Activated T-helper 2 cell treated with anti-CD3 and anti-CD28 coated beads, Interferon-gamma antibody, Interleukin-2, Interleukin-4, amounts not matched to agents 10 μg/mL and 5 μg/mL and 100 μg/mL, durations not matched to agents 14 hours and 24 hours and 36 hours (primary cell): ENCODE measurements around the gene LYRM2. TPM values are rescaled to one million over a fixed set of nuclear protein-coding genes. Genes with fewer than 3 reads are reported as not detected.

Experiments used
- DNase-seq: peaks from one replicate; pipeline ENCODE4 v3.0.0; 2021; ENCODE audit warnings: low spot score
- H3K27ac Mint-ChIP-seq: one replicate; pipeline ENCODE4 v1.8.0; 2021; ENCODE audit warnings: mixed read lengths
- H3K27me3 Mint-ChIP-seq: one replicate; pipeline ENCODE4 v1.8.0; 2021; ENCODE audit warnings: low read depth, mixed read lengths
- H3K36me3 Mint-ChIP-seq: one replicate; pipeline ENCODE4 v1.8.0; 2021; ENCODE audit warnings: low read depth, mixed read lengths
- H3K4me1 Mint-ChIP-seq: one replicate; pipeline ENCODE4 v1.8.0; 2021; ENCODE audit warnings: low read depth, mixed read lengths
- H3K4me3 Mint-ChIP-seq: one replicate; pipeline ENCODE4 v1.8.0; 2021; ENCODE audit warnings: low read depth, mild to moderate bottlenecking, moderate library complexity, mixed read lengths
- H3K9me3 Mint-ChIP-seq: one replicate; pipeline ENCODE4 v1.8.0; 2021; ENCODE audit warnings: mixed read lengths
- intact Hi-C: fragments of 100-400 bp; cut with micrococcal nuclease; formaldehyde crosslinking; loops from one replicate; pipeline ENCODE4 v1.15.1; 2023
- total RNA-seq: library from RNA; stranded (reverse); gene quantifications from 2 replicates; pipeline ENCODE4 v1.2.3, GENCODE V29; 2022

LYRM2 gene
- total RNA-seq, 1 donor from 2014 or later: 30.0 TPM

GRCh38 chr6:89602166-89602565, 36.4 kb downstream of the LYRM2 start:
- Mint-ChIP-seq H3K27me3 (no peaks in the 10 kb centered on the region), H3K4me1 (peaks cover 13% of the 10 kb centered on the region), H3K36me3 (peaks cover 3% of the 10 kb centered on the region), H3K9me3 (peaks cover 3% of the 10 kb centered on the region), H3K4me3 (no peak overlapping the region), H3K27ac (no peak overlapping the region)
- no peak for DNase-seq
- intact Hi-C loops: no loop called here

- no peak overlapping the region for H3K27ac Mint-ChIP-seq
- H3K4me3 Mint-ChIP-seq: no peak overlapping the region
- H3K4me1 Mint-ChIP-seq: peaks cover 29% of the 10 kb centered on the region
- H3K9me3 Mint-ChIP-seq: peaks cover 16% of the 10 kb centered on the region
- no peak for DNase-seq
- H3K36me3 Mint-ChIP-seq: peaks cover 14% of the 10 kb centered on the region
- intact Hi-C loops: loop anchor here (5.0 kb wide), 2 partner anchors 167 to 232 kb away; partner anchors contain the start of gene ANKRD6
- no peaks in the 10 kb centered on the region for H3K27me3 Mint-ChIP-seq
Measured at GRCh38 chr6:89599727-89600126, 38.8 kb downstream of the LYRM2 start.

GRCh38 chr6:89597988-89598387, 40.6 kb downstream of the LYRM2 start:
- intact Hi-C loops: loop anchor here (5.0 kb wide), 2 partner anchors 166 to 231 kb away; partner anchors contain the start of gene ANKRD6
- Mint-ChIP-seq H3K4me3 (no peak overlapping the region), H3K27me3 (no peaks in the 10 kb centered on the region), H3K9me3 (peaks cover 16% of the 10 kb centered on the region), H3K27ac (no peak overlapping the region), H3K4me1 (peaks cover 29% of the 10 kb centered on the region), H3K36me3 (peaks cover 14% of the 10 kb centered on the region)
- no peak for DNase-seq

DNA sequence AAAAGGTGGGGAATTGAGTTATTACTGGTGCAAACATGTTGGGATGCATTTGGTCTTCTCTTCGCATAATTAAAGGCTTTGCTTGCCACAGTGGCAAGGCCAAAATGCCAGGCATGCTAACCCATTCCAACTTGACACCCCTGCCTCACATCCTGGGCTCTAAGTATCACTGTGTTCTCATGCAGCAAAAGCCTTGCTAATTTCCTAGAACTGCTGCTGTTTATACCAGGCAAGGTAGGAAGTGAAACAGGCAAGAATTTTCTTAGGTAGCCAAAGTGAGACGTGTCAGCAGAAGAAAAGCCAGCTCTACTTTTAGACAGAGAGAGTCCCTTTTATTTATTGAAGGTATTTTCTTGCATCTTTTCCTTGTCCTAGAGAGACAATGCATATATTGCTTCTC, 41.2 kb downstream of the LYRM2 start:
- Mint-ChIP-seq H3K4me3 (no peak overlapping the region), H3K27me3 (no peaks in the 10 kb centered on the region), H3K36me3 (peaks cover 14% of the 10 kb centered on the region), H3K9me3 (peaks cover 16% of the 10 kb centered on the region), H3K4me1 (peaks cover 29% of the 10 kb centered on the region), H3K27ac (no peak overlapping the region)
- DNase-seq: no peak
- intact Hi-C loops: loop anchor here (5.0 kb wide), 2 partner anchors 165 to 230 kb away; partner anchors contain the start of gene ANKRD6

DNA sequence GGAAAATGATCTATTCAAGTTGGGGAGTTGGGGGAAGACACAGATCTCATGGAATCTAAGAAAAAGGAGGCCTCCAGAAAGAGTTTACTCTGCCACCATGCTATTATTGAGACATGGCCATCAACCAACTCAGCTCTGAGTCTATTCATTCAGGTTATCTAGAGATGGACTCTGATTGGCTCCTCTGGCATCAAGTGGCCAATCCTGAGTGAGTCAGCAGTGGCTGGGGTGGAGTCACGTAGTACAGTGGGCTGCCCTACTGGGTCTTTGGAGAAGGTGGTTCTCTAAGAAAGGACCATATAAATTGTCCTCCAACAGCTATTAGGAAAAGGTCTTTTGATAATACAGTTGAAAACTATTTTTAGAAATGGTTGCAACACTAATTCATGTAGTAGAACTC, 42.1 kb downstream of the LYRM2 start:
- Mint-ChIP-seq H3K36me3 (peaks cover 14% of the 10 kb centered on the region), H3K27ac (peak overlapping the region; percentile 77), H3K9me3 (peaks cover 16% of the 10 kb centered on the region), H3K4me1 (peaks cover 29% of the 10 kb centered on the region), H3K4me3 (no peak overlapping the region), H3K27me3 (no peaks in the 10 kb centered on the region)
- intact Hi-C loops: loop anchor here (5.0 kb wide), 2 partner anchors 164 to 229 kb away; partner anchors contain the start of gene ANKRD6
- no peak for DNase-seq

DNA sequence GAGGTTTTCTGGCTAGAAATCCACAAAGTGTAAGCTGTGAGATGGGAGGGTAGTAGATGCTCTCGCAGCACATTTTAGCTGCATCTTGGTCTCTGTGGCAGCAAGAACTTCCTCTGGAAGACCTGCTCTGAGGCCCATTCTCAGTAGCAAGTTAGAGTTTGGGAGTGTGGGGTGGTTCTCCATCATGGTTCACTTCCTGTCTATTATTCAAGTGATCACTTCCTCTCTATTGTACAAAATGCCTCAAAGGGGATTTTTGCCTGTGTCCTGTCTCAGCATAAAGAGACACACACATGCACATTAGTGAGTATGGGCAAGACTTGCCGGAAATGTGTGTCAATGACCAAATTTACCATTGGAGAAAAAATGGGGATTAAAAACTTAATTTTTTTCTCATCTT, 42.5 kb downstream of the LYRM2 start:
- no peak overlapping the region for H3K4me3 Mint-ChIP-seq
- peaks cover 14% of the 10 kb centered on the region for H3K36me3 Mint-ChIP-seq
- no peaks in the 10 kb centered on the region for H3K27me3 Mint-ChIP-seq
- intact Hi-C loops: loop anchor here (5.0 kb wide), 2 partner anchors 164 to 229 kb away; partner anchors contain the start of gene ANKRD6
- peaks cover 16% of the 10 kb centered on the region for H3K9me3 Mint-ChIP-seq
- no peak for DNase-seq
- peak overlapping the region; percentile 77 for H3K27ac Mint-ChIP-seq
- peaks cover 29% of the 10 kb centered on the region for H3K4me1 Mint-ChIP-seq

DNA sequence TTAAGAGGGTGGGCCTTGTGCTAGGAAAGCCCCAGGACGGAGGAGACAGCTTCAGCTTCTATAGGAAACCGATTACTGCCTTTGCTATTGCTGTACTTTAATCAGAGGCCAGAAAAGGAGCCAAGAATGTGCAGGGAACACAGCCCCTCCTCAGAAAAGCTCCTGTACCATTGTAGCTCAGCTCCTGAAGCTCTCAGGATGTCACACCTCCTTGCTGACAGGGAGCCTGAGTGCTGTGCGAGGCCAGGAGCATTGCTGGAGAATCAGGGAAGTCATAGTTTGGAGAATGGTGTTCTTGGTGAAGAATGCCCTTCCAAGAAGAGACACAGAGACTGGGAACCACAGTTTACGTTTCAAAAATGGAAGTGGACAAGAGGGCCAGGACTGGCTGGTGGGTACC, 46.8 kb downstream of the LYRM2 start:
- Mint-ChIP-seq H3K27ac (no peak overlapping the region), H3K36me3 (peaks cover 11% of the 10 kb centered on the region), H3K4me3 (no peak overlapping the region), H3K27me3 (no peaks in the 10 kb centered on the region), H3K4me1 (peaks cover 12% of the 10 kb centered on the region), H3K9me3 (peaks cover 12% of the 10 kb centered on the region)
- intact Hi-C loops: no loop called here
- DNase-seq: no peak

GRCh38 chr6:89590133-89590532, 48.4 kb downstream of the LYRM2 start:
- H3K9me3 Mint-ChIP-seq: no peaks in the 10 kb centered on the region
- DNase-seq: no peak
- no peaks in the 10 kb centered on the region for H3K4me1 Mint-ChIP-seq
- no peaks in the 10 kb centered on the region for H3K27me3 Mint-ChIP-seq
- H3K36me3 Mint-ChIP-seq: no peaks in the 10 kb centered on the region
- intact Hi-C loops: no loop called here
- no peak overlapping the region for H3K4me3 Mint-ChIP-seq
- H3K27ac Mint-ChIP-seq: no peak overlapping the region

DNA sequence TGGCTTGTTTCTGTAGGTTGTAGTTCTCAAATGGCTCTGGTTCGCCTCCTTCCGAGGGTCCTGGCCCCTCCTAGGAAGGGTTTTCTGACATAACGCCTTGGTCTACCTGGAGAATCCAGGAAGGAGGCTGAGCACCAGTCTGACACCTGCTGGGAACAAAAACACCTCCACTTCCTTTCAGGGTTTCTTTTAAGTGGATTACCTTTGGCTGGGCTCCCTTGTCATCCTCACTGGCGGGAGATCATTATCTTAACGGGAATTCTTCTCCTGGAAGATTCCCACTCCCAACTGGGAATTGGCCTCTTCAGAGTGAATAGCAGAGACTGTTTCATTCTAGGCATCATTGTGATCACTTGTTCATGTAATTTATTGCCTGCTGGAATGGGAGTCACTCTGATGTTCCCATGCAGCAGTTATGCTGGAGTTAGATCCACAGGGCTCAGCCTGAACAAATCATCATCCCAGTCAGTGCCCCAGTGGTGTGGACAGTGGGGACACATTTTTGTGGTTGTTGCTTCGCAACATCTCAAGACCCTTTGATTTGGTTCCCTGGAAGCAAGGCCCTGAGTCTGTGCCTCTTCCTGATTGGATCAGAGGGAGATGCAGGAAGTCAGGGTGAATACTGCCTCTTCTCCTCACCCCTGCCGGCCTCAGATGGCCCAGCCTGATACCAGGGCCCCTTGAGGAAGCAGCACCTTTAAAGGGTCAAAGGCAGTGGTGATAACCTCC, 49.1 kb downstream of the LYRM2 start:
- Mint-ChIP-seq H3K4me3 (no peak overlapping the region), H3K36me3 (no peaks in the 10 kb centered on the region), H3K9me3 (no peaks in the 10 kb centered on the region), H3K4me1 (no peaks in the 10 kb centered on the region), H3K27me3 (no peaks in the 10 kb centered on the region), H3K27ac (no peak overlapping the region)
- intact Hi-C loops: no loop called here
- no peak for DNase-seq

DNA sequence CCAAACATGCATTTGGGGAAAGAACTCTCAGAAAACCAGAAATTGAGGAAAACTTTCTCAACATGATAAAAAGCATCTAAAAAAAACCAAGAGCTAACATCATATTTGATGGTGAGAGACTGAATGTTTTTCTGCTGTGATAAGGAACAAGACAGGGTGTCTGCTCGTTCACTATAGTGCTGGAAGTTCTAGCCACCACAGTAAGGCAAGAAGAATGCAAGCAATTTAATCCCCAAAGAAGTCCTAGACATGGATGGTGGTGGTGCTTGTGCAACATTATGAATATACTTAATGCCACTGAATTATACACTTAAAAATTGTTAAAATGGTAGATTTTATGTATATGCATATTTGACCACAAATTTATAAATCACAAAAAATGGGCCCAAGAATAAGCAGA, 53.4 kb downstream of the LYRM2 start:
- H3K36me3 Mint-ChIP-seq: no peaks in the 10 kb centered on the region
- H3K4me3 Mint-ChIP-seq: no peak overlapping the region
- peaks cover 4% of the 10 kb centered on the region for H3K27me3 Mint-ChIP-seq
- no peak for DNase-seq
- intact Hi-C loops: no loop called here
- no peak overlapping the region for H3K27ac Mint-ChIP-seq
- H3K4me1 Mint-ChIP-seq: no peaks in the 10 kb centered on the region
- H3K9me3 Mint-ChIP-seq: no peaks in the 10 kb centered on the region

GRCh38 chr6:89584539-89584938, 54.0 kb downstream of the LYRM2 start:
- Mint-ChIP-seq H3K27ac (no peak overlapping the region), H3K27me3 (peaks cover 6% of the 10 kb centered on the region), H3K36me3 (no peaks in the 10 kb centered on the region), H3K9me3 (no peaks in the 10 kb centered on the region), H3K4me1 (no peaks in the 10 kb centered on the region), H3K4me3 (no peak overlapping the region)
- DNase-seq: no peak
- intact Hi-C loops: no loop called here

- H3K36me3 Mint-ChIP-seq: no peaks in the 10 kb centered on the region
- no peak overlapping the region for H3K27ac Mint-ChIP-seq
- H3K4me1 Mint-ChIP-seq: no peaks in the 10 kb centered on the region
- peaks cover 10% of the 10 kb centered on the region for H3K27me3 Mint-ChIP-seq
- H3K4me3 Mint-ChIP-seq: no peak overlapping the region
- intact Hi-C loops: no loop called here
- DNase-seq: no peak
- no peaks in the 10 kb centered on the region for H3K9me3 Mint-ChIP-seq
Measured at GRCh38 chr6:89583559-89583958, 55.0 kb downstream of the LYRM2 start.

- H3K27me3 Mint-ChIP-seq: peaks cover 10% of the 10 kb centered on the region
- H3K36me3 Mint-ChIP-seq: no peaks in the 10 kb centered on the region
- no peak overlapping the region for H3K4me3 Mint-ChIP-seq
- no peaks in the 10 kb centered on the region for H3K9me3 Mint-ChIP-seq
- no peak for DNase-seq
- H3K27ac Mint-ChIP-seq: no peak overlapping the region
- intact Hi-C loops: no loop called here
- H3K4me1 Mint-ChIP-seq: no peaks in the 10 kb centered on the region
Measured at GRCh38 chr6:89582669-89583325, 55.8 kb downstream of the LYRM2 start.
